GM18861 (cell line): Measurements from ENCODE around the gene NPDC1.

Experiments used
- ATAC-seq: cut with Tn5 transposase; IDR thresholded peaks from one replicate; pipeline ENCODE4 v1.9.1; 2021; ENCODE audit not compliant: unreplicated experiment

The NPDC1 gene

DNA sequence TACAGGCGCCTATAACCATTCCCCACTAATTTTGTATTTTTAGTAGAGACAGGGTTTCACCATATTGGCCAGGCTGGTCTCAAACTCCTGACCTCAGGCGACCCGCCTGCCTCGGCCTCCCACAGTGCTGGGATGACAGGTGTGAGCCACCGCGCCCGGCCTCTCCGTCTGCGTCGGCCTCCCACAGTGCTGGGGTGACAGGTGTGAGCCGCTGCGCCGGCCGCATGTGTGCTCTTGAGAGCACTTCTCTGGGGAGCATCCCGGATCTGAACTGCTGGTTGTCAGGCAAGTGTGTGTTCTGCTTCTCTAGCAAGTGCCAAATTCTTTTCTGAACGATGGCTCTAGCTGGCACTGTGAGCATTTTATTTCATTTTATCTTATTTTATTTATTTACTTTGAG is 11.6 kb upstream of the NPDC1 start:
- no peak for ATAC-seq

DNA sequence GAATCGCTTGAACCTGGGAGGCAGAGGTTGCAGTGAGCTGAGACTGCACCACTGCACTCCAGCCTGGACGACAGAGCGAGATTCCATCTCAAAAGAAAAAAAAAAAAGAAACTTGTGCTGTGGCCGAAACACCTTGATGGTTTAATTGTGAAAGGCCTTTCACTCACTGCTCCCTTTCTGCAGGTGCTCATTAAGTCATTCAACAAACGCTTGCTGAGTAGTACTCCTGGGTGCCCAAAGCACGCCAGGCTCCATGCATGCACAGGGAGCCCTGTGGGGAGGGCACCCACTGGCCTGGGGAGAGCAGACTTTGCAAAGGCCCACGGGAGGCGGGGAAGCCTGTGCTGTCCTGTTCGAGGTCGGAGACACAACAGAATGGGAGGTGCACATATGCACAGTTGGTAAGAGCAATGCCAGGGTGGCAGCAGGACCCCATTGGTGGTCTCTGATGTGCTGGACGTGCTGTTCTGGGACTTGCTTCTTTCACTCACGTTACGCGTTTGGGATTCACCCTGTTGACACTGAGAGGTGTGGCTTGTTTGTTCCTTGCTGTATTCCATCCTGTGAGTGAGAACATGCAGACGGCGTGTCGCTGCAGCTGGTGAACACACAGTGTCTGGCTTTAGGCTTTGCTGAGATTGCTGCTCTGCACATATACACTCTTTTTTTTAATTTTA is 10.9 kb upstream of the NPDC1 start:
- no peak for ATAC-seq

DNA sequence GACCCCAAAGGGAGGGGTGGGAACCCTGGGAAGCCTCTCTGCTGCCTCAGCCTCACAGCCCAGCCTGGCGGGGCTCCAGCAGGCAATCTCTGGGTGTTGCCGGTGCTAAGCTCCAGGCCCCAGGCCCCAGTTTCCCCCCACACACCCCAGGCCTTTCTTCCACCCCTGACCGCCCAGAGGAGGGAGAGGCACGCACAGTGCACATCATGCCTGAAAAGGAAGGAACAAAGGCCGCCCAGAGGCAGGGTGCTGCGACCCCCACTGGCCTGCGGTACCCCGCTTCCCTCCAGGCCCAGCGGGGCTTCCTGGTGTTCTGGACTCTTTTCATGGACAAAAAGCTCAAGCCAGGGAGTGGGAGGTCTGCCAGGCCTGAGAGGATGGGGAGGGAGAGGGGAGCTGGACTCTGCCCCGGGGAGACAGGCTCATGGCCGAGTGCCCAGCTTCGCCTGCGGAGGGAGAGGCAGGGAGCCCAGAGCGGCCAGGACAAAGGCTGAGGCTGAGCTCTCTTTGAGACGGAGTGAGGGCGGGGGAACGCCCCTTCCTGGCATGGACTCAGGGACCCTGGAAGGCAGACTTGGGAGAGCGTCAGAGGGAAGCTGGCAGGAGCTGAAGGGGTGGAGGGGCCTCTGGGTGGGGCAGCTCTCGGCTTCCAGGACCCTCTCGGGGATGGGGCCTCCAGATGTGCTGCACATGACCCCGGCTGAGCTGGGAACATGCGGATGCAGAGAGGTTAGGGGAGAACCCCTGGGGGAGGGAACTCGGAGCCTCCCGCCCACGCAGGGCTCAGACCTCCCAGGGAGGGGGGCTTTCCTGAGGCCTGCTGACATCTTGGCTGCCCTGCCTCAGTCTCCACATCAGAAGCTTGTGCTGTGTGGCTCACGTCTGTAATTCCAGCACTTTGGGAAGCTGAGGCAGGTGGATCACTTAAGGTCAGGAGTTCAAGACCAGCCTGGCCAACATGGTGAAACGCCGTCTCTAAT is 9.7 kb upstream of the NPDC1 start:
- no peak for ATAC-seq

DNA sequence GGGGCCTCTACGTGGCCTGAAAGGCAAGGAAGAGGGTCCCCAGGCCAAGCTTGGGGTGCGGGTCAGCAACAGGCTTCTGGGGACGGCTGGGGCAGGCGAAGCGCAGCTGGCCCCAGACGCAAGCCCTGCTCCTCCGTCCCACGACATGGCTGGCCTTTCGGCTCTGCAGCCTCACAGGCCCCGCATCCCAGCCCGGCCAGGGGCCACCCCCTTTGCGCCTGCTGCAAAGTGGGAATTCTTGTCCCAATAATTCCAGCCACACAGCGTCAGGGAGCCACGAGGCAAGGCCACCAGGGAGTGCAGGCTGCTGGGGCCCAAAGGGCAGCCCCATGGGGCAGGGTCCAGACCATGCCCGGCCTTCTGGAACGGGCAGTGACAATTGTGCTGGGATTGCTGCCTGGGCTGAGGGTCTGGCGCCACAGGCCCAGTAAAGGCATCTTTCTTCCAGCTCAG is 9.0 kb upstream of the NPDC1 start:
- no peak for ATAC-seq

DNA sequence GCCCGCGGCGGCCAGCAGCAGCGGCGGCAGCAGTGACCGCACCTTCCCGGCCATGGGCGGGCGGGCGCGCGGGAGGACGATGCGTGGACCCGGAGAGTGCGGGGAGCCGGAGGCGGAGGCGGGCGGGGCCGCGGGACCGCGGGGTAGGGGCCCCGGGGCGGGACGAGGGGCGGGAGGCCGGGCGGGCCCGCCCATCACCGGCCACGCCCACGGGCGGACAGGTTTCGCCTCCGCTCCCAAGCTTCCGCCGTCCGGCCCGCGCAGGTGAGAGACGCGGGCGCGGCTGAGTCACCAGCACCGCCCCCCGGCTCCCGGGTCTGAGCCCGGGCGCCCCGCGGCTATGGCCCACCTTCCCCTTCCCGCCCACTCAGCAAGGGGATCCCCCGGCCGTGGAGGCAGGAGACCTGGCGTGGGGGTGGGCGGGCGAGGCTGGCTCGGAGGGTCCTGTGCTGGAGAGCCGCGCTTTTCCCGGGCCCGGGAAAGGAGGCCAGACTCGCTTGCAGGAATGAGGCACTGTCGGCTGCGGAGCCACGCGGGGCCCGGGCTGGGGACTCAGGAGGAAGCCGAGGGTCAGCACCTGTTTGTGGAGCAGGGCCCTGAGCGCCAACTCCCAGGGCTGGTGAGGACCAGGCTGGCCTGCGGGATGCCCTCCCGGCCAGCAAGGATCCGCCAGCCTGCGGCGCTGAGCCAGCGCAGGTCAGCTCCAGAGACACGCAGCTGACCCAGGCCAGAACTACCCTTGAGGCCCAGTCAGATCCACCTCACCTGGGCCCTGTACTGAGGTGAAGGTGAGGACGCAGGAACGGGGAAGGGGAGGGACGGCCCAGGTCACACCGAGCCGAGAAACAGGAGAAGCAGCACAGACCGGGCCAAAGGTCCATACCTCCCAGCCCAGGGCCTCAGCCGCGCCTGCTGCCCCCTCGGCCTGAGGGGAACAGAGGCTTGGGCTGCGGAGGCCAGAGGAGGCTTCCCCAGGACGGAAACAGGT is 8.3 kb upstream of the NPDC1 start, which contains the start of gene ENTPD2:
ENTPD2 (minus strand) TSS at position 118 of the 988 bp plus-strand sequence; CDS start at position 54, 64 bp downstream.
- no peak for ATAC-seq

DNA sequence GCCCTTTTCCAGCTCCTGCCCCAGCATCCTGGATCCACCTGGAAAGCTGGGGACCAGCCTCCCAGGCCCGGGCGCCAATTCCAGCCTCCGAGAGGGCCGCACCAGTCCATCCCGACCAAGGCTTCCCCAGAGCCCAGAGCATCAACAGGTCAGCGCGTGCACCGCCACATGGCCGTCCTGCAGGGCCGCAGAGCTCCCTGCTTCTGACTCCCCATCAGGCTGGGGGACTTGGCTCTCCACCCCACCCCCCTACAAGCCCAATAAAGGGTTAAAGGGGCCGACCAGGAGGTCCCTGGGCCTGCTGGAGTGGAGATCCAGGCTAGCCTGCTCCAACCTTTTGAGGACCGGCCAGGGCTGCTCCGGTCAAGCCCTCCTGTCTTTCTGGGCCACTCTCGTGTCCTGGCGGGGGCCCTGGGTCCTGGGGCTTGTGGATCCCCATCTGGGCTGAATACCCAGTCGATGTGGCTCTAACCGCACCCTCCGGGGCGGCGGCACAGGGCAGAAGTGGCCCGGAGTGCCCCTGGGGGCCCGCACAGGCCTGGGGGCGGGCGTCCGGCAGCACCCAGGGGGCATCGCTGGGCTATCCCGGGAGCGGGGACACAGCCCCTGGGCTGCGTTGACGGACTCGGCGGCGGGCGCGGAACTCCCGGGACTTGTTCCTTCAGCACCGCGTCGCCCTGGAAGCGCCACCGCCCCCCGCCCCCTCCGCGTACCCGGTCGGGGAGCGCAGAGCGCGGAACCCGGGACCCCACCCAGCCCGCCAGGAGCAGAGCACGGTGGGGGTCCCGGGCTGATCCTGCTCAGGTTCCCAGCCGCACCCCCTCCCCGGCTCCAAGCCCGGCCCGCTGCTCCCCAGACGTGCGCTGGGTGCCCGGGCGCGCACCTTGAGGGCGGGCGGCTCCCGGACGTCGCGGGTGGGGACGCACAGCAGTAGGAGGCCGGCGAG is 7.3 kb upstream of the NPDC1 start:
- ATAC-seq: no peak

DNA sequence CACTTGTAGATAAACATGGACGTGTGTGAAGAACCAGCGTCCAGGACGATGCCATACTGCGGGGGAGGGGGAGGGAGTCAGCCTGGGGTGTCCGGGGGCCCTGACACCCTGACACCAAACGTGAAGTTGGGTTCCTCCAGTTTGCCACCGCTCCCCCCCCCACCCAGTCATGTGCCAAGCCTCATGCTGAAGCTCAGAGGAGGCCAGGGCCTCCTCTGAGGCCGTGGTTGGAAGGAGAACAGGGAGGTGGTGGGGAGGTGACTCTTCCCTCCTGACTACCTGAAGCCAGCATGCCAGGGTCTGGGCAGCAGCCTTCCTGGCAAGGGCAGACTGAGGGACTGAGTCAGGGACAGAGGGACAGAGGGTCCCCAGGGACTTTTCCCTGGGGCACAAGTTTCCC is 6.3 kb upstream of the NPDC1 start:
- ATAC-seq: no peak

DNA sequence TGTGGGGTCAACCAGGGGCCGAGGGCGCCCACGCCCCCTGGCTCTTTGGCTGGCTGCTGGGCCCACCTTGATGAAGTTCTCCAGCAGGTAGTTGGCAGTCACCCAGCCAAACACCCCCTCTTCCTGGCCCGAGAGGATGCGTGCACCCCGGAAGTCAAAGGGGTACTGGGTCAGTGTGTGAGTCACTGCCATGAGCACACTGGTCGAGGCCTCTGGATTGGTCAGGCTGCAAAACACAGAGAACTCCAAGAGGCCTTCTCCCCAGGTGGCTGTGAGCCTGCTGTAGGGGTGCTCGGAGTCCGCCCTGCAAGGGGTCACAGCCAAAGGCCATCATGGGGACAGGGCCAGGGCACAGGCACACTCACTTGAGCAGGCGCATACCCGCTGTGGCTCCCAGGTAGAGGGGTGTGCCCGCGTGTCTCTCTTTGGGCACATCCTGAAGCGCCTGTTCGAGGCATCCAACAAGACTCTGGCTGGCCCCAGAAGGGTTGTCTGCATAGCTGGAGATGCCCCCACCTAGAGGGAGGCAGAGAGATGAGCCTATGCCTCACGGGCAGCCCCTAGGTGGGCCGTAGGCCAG is 5.3 kb upstream of the NPDC1 start:
- no peak for ATAC-seq

DNA sequence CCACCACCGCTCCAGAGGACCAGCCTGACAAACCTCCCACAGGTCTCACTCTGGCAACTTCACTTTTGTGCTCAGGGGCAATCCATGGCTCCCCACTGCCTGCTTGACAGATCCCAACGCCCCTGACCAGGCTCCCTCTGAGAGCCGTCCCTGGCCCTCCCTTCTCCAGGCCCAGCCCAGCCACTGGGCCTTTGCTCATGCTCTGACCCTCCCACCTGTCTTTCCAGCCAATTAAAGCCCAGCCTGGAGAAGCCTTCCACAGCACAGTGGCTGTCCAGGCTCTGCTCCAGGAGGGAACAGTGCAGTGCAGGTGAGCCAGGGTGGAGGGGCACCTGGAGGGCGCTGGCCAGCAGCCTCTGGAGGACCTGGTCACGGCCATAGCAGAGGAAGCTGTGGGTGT is 4.6 kb upstream of the NPDC1 start:
- no peak for ATAC-seq

DNA sequence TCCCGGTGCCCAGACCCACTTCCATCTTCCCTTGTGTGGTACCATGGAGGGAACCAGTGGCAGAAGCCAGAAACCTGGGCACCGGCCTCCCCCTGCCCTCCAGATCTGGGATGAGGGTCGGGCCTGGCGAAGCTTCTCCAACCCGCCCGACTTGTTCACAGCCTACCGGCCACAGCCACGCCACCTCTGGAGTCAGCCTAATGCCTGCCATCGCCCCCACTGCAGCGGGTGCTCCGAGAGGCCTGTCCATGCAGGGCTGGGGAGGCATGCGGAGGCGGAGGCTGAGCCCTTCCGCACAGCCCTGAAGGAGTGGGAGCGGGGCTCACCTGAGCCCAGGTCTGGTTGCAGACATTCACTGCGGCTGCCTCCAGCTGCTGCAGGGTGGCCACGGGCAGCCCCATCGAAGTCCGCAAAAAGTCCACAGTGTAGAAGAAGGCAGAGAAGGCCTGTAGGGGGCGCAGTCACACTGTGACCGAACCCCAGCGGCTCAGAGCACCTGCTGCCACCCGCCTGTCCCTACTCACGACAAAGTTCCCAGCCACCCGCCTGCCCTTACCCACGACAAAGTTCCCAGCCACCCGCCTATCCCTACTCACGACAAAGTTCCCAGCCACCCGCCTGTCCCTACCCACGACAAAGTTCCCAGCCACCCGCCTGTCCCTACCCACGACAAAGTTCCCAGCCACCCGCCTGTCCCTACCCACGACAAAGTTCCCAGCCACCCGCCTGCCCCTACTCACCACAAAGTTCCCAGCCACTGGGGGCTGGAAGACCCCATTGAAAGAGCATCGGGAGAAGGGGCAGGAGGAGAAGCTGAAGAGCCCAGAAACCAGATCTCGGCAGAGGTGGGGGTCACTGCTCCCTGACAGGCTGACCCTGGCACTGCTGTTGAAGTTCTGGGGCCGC is 3.8 kb upstream of the NPDC1 start:
- no peak for ATAC-seq

DNA sequence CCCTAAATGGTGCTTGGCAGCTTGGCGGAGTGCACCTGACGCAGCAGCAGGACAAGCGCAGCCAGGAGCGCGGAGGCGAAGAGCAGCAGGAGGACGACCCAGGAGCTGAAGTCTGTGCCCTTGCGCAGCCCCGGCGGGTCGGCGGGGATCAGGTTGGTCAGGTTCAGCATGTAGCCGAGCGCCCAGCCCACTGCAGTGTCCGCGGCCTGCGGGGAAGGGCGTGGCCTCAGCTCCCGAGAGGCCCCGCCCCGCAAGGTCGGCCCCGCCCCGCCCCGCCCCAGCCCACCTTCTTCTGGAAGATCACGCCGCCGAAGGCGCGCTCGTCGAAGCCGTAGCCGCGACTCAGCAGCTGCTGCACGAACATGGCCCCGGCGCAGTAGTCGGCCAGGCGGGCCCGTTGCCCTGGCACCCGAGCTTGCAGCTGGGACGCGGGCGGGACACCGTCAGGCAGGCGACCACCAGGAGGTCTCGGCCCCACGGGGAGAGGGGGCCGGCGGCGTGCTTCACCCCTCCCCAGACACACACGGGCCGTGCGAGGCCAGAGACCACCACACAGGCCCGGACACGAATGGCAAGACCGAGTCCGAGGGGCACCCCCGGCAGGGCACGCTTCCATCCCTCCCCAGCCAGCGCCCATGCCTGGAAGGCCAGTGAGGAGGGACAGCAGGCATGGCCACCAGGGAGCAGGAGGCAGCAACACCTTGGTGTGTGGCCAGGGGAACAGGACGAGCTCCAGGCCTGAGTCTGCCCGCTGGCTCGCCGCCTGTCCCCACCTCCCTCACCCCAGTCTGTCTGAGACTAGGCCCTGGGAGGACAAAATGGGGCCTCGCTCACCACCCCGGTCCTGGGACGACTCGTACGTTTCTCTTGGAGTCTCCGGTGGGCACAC is 2.9 kb upstream of the NPDC1 start:
- no peak for ATAC-seq

DNA sequence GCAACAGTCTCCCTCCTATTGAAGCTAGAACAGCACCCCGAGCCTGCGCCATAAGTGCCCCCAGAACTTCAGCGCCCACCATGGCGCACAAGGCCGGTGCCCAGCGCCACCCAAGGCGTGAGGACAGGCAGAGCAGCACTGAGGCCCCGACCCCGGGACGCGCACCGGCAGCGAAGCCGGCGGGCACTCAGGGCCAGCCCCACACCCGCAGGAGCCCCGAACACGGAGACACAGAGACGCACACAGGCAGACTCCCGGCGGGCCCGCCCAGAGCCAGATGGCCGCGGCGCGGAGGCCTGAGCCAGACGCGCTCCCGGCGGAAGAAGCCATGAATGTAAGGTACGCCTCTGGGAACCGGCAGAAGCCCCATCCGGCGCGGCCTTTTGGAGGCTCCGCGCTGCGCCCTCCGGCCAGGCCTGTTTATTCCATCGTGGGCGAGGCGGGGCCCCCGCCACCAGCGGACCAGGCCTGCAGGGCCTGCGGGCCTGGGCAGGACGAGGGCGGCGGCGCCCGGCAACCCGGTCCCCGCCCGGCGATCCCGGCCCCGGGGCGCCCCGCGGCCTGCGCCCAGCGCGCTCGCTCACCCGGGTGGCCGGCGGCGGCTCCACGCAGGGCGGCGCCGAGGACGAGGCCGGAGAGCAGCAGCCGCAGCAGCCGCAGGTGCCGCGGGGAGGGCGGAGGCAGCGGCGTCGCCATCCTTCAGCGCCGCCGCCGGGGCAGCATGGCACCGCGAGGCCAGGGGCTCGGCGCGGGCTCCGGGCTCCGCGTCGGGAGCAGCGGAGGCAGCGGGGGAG is 486 bp downstream of the NPDC1 start:
- ATAC-seq: no peak

DNA sequence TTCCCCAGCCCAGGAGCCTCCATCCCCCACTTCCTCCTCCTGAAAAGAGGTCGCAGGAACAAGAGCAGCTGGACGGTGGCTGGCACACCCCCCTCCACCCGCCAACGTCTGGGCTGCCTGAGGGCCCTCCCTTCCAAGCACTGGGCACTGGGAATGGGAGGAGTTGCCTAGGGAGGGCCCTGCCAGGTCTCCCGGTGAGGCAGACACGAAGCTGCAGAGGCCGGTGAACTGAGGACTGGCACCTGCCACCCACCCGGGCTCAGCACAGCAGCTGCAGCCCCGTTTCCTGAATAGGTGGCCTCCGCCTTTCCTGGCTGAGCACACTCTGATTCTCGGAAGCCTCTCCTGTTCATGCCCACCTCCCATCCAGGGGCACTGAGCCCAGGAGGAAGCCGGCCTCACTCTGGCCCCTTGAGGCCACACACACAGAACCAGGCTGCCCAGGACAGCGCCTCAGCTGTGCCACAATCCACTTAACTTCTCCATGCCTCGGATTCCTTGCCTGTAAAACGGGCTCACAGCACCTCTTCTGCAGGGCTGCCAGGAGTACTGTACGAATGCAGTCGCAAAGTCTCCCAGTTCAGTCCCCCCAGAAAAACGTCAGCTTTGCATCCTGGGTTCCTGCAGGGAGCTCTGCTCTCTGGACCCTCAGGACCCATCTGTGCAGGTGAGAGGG is 1.3 kb downstream of the NPDC1 start:
- ATAC-seq: no peak

DNA sequence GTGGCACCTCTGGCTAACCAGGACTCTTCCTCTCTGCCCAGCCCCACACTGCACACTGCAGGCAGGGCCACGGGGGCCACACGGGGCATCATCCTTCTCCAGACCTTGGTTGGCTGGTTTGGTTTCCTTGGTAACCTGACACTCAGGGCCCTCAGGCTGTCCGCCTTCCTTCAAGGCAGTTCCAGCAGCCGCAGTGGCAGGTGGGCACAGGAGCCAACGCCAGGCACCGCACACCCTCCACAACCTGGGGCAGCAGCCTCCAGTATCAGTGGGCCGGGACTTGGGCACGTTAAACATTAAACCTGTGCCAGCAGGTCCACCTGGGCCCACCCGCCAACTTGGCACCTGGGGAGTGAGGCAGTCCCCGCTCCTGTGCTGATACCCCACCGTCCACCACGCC is 1.9 kb downstream of the NPDC1 start:
- no peak for ATAC-seq

DNA sequence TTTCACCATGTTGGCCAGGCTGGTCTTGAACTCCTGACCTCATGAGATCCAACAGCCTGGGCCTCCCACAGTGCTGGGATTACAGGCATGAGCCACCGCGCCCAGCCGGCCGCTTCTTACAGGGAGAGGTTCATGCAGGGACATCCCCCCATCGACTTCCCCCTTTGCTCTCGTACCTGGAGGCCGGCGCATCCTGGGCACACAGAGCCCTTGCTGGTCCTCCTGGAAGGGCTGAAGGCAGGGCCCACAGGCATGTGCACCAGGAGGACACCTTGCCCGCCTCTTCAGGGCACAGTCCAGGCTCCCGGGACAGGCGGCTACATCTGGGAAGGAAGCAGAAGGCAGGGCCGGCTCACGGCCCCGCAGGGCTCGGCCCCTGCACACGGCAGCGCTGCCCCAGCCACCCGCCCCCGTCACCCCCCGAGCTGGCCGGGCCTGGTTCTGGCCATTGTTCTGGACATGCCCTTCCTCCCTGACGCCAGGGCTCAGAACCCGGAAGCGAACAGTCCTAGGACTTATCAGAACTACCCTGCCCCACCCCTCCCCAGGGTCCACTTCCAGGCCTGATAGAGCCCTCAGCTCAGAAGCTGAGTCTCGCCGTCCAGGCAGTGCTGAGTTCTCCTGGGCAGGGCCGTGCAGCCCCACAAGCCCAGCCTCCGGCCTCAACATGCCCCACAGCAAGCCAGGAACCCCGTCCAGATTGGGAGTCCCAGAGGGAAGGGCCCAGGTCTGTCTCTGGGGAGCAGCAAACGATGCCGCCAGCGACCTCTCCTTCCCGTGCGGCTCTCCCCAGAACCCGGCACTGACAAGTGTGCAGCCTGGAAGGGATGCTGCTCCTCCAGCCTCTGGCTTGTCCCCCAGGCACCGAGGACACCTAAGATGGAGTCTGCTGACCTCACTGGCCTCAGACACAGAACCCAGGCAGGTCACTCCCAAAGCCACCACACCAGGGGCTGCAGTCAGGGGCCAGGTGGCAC is 2.9 kb downstream of the NPDC1 start:
- no peak for ATAC-seq
